HG03558 (cell line): ENCODE data around the gene ZNF526.

Experiments
- ATAC-seq: cut with Tn5 transposase; IDR thresholded peaks from one replicate; pipeline ENCODE4 v1.9.1; 2021; ENCODE audit warnings: moderate number of reproducible peaks; ENCODE audit not compliant: unreplicated experiment; ENCODE audit errors: extremely low read depth

The ZNF526 gene

GRCh38 chr19:42196011-42197001 is 23.8 kb upstream of the ZNF526 start:
- no peak for ATAC-seq

GRCh38 chr19:42197375-42197817 is 22.7 kb upstream of the ZNF526 start:
- ATAC-seq, result no peak

DNA sequence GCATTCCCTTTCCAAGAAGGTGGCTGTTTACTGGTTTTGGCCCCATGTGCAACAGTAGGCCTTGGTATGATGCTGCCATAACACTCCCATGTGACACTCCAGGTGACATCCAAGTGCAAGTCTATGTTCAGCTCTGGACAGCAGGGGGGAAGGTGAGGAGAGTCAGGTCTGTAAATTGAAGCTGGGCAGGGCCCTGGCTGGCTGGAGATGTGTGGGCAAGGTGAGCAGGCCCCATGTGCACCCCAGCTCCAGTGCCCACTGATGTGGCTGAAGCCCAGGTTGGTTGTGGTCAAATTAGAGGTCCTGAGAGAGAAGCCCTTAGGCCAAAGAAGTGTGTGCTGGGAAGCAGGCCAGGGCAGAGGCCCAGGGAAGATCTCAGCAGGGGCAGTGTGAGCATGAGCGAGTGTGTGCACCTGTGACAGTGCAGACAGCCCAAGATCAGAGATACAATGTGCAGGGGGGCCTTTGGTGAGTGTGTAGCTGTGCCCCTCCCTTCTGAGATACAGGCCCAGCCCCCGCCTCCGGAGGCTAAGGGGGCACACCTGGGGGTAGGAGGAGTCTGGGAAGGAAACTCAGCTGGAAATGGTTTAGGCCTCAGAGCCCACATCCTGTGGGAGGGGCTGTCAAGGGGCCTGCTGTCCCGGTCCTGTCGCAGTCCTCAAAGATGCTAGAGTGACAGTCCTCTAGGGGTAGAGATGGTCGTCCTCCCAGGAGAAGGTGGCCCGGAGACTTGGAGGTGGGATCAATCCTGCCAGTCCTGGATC is 21.3 kb upstream of the ZNF526 start:
- no peak for ATAC-seq

GRCh38 chr19:42199440-42200115 is 20.5 kb upstream of the ZNF526 start:
- no peak for ATAC-seq

GRCh38 chr19:42200116-42200715 is 19.9 kb upstream of the ZNF526 start:
- no peak for ATAC-seq

DNA sequence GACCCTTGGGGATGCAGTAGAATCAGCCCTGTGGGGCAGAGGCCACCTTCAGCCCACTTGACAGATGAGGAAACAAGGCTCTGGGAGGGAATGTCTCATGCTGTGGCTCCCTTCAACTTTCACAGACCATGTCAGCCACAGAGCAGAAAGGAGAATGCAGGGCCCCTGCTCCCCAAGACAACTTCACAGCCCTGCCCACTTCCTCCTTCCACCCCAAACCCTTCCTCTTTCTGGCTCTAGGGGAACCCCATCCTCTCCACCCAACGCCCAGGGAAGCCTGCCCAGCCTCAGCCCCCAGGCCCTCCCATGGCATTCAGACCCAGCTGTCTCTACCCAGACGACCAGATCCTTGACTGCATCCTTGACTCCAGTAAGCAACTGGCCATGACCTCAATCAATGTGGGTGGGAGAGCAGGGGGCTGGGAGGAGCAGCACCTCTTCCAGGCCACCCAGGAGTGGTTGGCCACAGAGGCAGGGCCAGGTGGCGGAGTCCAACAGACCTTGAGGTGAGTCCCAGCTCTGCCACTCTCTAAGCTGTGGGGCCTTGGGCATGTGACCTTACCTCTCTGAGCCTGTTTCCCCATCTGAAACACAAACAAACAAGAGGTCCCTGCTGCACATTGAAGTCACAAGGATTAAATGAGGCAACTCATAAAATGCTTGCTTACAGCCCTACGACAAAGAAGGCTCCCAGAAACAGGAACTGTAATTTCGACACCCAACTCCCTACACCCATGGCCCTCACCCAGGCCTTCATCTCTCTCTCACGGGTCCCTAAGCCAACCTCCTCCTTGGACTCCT is 18.4 kb upstream of the ZNF526 start:
- no peak for ATAC-seq

- ATAC-seq, result no peak
Measured at GRCh38 chr19:42202290-42202880, 17.7 kb upstream of the ZNF526 start.

DNA sequence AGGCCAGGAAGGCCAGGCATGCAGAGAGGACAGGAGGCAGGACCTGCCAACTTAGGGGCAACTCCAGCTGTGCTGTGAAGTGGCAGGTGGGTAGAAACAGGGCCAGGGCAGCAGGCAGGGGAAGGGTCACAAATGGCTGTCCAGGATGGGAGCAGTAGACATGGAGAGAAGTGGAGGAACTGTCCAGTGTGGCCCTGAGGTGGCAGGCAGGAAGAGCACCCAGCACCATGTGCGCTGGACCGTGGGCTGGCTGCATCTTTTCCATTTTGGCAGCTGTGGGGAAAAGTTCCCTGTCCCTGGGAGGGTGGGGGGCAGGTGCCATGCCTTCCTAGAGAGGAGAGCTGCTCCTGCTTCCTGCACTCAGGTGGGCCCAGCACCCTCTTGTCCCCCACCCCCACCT is 16.4 kb upstream of the ZNF526 start:
- ATAC-seq, result no peak

GRCh38 chr19:42204664-42205063 is 15.4 kb upstream of the ZNF526 start:
- ATAC-seq, result no peak

DNA sequence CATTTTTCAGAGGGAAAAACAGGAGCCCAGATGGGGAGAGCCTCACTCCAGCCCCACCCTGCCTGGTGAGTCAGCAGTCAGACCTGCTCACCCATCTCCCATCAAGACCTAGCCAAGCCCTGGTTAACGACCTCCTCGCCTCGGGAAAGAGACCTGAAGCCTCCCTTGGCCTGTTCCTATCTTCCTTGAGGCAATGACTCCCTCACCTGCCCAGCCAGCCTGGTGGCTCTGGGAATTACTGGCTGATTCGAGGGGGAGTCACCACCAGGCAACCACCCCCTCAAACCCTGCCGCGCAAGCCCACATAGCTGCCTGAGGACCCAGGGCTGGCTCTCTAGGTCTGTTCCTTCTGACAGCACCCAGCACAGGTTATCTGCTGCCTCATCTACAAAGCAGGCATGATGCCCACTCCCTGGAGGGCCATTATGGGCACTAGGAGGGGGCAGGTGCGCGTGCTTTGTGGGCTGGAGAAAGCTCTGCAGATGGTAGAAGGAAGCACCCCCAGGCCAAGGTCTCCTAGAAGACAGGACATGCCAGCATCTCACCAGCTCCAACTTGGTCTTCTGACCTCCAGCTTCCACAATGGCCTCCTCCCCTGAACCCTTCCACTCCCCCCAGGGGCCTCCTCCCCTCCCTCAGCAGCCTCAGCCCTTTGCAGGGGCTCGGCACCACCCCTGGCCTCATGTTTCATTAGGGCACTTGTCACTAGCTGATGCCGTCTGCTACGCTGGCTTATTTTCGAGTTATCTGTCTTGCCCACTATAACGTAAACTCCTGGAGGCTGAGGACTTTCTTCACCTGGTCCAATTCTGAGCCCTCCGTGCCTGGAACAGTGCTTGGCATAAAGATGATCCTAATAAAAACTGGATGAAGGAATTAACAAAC is 13.0 kb upstream of the ZNF526 start:
- no peak for ATAC-seq

DNA sequence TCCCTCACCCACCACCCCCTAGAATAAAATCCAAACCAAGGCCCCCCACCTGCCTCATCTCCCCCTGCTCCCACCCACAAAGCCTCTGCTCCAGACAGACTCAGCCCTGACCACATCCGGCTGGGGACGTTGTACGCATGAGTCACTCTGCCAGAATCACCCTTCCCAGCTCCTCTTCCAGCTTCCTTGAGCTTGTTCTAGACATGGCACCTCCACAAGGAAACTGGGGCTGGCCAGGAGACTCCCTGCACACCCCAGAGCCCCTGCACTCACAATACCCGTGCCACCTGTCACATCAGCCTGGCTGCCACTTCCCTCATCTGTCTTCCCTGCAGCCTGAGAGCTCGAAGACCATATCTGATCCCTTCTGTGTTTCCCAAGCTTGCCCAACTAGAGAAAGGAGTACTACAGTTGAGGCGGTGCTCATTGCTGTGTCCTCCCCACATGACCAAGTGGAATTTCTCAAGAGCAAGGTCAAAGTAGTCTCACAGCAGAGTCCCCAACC is 12.3 kb upstream of the ZNF526 start:
- ATAC-seq, result no peak

DNA sequence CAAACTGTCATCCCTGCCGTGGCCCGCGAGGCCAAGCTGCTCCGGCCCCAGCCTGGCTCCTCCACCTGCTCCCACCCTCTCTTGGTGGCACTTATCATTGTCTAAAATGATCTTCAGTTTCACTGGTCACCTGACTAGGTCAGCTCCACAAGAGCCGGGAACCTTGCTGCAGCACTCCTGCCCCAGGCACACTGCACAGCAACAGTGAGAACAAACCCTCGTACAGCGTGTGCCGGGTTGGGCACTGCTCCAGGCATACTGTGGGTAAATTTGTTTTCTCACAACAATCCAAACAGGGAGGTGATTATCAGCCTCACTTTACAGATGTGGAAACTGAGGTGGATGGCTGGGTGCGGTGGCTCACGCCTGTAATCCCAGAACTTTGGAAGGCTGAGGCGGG is 11.5 kb upstream of the ZNF526 start:
- ATAC-seq, result no peak

DNA sequence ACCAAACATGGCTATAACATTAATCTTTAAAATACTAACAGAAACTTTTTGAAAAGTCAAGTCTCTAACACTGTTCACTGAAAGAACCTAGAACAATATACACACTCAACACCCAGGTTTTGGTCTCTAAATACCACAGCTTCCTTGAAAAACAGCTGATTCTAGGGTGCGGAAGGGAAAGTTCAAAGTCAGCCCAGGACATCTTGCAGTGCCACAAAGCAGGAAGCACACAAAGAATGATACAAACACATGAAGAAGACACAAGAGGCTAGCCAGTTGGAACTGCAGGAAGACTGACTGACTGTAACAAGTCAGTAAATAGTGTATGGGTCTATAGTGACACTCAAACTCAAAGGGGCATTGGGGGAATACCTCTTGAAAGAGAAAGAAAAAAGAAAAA is 7.2 kb upstream of the ZNF526 start:
- ATAC-seq, result no peak

- ATAC-seq, result no peak
Measured at GRCh38 chr19:42214810-42215485, 5.2 kb upstream of the ZNF526 start.

DNA sequence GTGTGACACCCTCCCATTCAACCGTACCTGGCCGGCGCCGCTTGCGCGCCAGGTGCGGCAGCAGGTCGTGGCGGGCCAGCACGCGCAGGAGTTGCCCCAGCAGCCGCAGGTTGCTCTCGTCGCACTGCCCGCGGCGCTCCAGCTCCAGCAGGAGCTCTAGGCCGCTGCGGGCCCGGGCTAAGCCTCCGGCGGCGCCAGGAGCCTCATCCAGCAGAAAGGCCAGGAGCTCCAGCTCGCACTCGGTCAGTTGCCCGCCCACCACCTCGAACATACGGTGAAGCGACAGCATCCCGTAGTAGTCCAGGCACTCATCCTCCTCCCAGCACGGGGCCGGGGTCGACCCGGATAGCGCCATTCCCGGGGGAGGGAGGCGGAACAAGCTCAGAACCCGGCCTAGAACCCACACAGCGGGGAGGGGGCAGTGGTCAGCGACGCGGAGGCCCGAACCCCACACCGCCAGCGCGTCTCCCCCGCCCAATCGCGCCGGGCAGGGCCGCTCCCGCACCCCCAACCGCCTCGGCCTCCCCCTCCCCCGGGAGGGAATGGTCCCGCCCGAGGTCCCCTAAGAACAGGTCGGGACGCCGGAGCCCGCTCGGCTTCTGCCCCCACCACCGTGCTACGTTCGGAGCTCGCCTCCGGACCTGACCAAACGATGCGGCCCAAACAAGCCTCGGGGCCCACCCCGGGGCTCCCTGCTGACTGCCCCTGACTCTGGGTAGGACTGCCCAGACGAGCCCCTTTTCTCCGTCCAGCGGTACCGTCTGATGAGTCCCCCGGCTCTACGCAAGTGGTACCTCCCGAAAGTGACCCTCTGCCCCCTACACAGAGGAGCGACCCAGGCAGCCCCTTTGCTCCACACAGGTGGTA is 3.2 kb upstream of the ZNF526 start:
- no peak for ATAC-seq
